DND-41 (cell line): ENCODE measurements around the gene INKA2.

ENCODE experiments used
- CTCF ChIP-seq: IDR thresholded peaks from 2 replicates; pipeline ENCODE4 v1.5.1; 2012; ENCODE audit warnings: borderline replicate concordance, low read length, moderate library complexity, mild to moderate bottlenecking; ENCODE audit not compliant: poor library complexity, severe bottlenecking; ENCODE audit errors: extremely low read depth
- EZH2 ChIP-seq: IDR thresholded peaks from 3 replicates; pipeline ENCODE4 v1.6.1; 2012; ENCODE audit warnings: borderline replicate concordance, low read depth, mild to moderate bottlenecking, moderate library complexity, low read length, inconsistent platforms; ENCODE audit not compliant: severe bottlenecking

- TF ChIP-seq EZH2 (no peak), CTCF (no peak)
Measured at GRCh38 chr1:111733992-111734341, 5.2 kb downstream of the INKA2 start.
